Activated T-cell treated with anti-CD3 and anti-CD28 coated beads for 24 hours (primary cell): Measurements from ENCODE around the gene CAMSAP2.
"Not testable (repeated sequence)": the region's sequence is repeated elsewhere in the genome, so short reads cannot be mapped to it uniquely, and the experiment has no call there.

ENCODE experiments used
- DNase-seq: peaks from one replicate; pipeline ENCODE4 v3.0.0-alpha.2; 2020; ENCODE audit warnings: low read depth

Gene CAMSAP2

DNA sequence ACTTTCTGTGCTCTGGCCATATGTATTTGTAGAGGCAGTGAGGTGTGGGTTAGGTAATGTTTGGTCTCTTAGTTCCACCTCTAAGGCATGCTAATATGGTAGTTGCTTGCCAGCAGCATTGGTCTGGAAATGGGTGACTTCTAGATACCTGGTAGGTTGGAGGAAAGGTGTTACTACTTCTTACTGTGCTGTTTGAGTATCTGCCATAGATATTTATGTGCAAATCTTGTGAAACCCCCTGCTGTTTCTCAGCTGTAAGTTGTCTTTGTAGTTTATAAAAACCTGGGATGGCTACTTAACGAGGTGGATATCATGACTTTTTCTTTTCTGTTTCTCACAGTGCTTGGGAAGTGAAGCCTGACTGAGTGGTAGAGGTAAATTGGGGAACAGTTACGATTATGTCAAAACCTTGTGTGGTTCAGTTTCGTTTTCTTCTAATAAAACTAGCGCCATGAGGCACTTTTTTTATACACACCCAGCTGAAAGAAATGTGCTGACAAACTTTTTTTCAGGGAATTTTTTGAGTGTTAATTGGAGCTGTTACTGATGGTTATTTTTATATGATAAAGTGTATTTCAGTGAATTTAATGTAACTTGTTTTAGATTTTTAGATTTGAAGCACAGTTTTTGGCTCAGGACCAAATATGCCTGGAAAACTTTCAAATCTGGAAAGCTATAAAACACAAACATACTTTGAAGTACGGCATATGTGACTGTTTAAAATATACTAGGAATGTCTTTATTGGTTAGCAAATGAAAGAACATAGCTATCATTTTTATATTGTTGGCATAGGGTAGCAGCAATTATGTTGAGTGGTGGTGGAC, 42.1 kb downstream of the CAMSAP2 start:
- no peak for DNase-seq

- no peak for DNase-seq
Measured at GRCh38 chr1:200783926-200784325, 45.2 kb downstream of the CAMSAP2 start.

DNA sequence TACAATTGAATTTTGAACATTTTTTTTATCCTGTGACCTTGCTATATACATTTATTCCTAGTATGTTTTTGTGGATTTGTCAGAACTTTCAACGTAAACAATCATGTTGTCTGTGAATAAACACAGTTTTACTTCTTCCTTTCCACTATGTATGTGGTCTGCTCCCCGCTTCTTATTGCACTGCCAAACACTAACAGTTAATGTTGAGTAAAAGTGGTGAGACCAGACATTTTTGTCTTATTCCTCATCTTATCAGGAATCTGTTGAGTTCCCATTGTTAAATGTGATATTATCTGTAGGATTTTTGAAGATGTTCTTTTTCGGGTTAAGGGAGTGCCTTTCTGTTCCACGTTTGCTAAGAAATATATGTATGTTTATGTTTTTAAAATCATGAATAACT, 45.9 kb downstream of the CAMSAP2 start:
- no peak for DNase-seq

- no peak for DNase-seq
Measured at GRCh38 chr1:200786788-200787187, 48.1 kb downstream of the CAMSAP2 start.

DNA sequence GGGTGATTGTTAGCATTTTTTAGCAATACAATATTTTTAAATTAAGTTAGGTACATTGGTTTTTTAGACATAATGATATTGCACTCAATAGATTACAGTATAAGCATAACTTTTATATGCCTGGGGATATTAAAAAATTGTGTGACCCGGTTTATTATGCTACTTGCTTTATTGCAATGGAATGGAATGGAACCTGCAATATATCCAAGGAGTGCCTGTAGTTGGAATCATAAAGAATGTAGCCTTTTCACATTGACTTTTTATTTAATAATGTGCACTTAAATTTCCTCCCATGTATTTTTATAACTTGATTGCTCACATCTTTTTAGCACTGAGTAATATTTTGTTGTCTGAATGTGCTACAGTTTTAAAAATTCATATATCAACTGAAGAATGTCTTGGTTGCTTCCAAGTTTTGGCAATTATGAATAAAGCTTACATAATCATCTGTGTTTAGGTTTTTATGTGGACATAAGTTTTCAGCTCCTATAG, 49.2 kb downstream of the CAMSAP2 start:
- DNase-seq: no peak

DNA sequence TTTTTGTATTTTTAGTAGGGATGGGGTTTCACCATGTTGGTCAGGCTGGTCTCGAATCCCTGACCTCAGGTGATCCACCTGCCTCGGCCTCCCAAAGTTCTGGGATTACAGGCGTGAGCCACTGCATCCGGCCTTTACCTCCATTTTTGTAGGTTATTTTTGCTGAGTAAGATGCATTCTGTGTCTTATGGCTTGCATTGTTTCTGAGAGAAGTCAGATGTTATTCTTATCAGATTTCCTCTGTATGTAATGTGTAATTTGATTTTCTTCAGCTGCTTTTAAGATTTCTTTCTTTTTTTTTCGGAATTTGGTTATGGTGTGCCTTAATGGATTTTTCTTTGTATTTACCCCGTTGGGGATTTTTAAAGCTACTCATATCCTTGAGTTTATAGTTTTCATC, 52.3 kb downstream of the CAMSAP2 start:
- DNase-seq: not testable (repeated sequence)

GRCh38 chr1:200793677-200794076, 55.0 kb downstream of the CAMSAP2 start:
- DNase-seq: no peak

DNA sequence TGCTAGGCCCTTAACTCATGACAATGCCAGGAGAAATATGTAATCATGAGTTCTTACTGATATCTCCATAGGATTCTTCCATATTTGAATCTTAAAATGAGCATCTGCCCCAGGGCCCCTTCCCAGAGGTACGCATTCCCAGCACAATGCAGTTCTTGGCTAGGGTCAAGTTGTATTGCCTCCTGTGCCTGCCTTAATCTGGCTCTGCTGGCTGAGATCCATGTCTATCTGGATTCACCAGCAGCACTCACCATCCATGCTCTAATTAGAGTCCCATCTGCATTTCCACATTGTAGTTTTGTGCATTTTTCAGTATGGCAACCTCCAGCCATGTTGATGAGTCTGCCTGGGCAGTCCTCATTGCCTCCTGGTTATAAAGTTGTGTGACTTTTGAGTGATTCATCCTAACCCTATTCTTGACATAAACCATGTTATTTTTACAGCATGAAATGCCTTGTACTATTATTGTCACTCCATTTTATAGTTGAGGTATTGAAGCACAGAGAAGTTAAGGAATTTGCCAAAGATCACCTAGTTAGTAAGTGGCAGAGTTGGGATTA, 55.9 kb downstream of the CAMSAP2 start:
- DNase-seq: no peak

- DNase-seq: no peak
Measured at GRCh38 chr1:200795156-200795555, 56.5 kb downstream of the CAMSAP2 start.

DNA sequence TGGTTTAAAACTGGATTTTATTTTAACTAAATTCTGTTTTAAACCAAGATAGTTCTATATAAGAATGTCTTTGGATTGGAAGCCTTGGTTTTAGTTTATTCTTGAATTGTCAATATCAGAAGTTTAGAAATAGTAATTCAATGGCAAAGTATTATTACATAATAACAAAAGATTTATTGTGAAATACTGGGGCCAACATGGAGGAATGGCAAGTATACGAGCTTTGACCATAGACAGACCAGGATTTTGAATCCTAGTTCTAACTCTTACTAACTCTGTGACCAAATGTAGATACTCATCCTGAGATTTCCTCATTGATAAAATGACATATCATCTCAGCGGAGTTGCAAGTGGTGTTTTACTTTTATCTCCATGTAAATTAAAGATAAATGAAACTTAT, 63.3 kb downstream of the CAMSAP2 start:
- DNase-seq: no peak

- peak; percentile 65 for DNase-seq
Measured at GRCh38 chr1:200802865-200803512, 64.3 kb downstream of the CAMSAP2 start.

DNA sequence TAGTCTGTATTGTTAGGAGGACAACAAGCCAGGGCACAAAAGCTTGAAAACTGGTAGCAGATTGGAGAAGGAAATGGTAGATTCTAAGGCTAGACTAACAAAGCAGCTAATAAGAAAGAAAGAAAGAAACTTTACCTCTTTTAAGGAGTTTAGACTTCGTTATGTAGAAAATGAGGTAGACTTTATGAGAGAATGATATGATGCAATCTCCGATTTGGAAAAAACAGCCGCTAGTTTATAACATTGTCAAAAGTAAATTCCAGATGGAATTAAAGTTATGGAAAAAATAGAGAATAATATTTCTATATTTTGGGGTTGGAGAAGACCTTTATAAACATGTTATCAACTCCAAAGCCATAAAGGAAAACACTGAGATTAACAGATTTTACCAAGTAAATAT, 67.0 kb downstream of the CAMSAP2 start:
- no peak for DNase-seq

GRCh38 chr1:200808846-200809245, 70.2 kb downstream of the CAMSAP2 start:
- DNase-seq: no peak

- DNase-seq: no peak
Measured at GRCh38 chr1:200811704-200812103, 73.0 kb downstream of the CAMSAP2 start.

GRCh38 chr1:200816624-200817224, 78.0 kb downstream of the CAMSAP2 start:
- DNase-seq: not testable (repeated sequence)

GRCh38 chr1:200818248-200818647, 79.6 kb downstream of the CAMSAP2 start:
- DNase-seq: no peak

- no peak for DNase-seq
Measured at GRCh38 chr1:200819726-200820125, 81.0 kb downstream of the CAMSAP2 start.

DNA sequence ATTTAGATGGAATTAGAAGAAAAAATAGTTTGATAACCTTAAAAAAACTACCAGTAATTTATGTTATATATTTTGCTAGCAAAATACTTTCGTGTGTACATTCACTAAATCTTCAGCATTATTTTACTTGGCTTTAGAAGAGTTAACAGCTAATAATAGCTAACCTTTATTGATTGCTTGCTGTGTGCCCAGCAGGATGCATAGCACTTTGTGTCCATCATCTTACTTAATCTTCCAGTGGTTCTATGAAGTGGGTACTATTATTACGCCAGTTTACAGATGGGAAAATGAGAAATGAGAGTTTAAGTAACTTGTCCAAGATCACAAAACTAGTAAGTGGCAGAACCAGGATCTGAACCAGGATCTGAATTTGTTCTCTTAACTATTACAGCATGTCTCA, 92.4 kb downstream of the CAMSAP2 start:
- no peak for DNase-seq

- no peak for DNase-seq
Measured at GRCh38 chr1:200834383-200834782, 95.7 kb downstream of the CAMSAP2 start.

GRCh38 chr1:200836213-200836612, 97.5 kb downstream of the CAMSAP2 start:
- no peak for DNase-seq

DNA sequence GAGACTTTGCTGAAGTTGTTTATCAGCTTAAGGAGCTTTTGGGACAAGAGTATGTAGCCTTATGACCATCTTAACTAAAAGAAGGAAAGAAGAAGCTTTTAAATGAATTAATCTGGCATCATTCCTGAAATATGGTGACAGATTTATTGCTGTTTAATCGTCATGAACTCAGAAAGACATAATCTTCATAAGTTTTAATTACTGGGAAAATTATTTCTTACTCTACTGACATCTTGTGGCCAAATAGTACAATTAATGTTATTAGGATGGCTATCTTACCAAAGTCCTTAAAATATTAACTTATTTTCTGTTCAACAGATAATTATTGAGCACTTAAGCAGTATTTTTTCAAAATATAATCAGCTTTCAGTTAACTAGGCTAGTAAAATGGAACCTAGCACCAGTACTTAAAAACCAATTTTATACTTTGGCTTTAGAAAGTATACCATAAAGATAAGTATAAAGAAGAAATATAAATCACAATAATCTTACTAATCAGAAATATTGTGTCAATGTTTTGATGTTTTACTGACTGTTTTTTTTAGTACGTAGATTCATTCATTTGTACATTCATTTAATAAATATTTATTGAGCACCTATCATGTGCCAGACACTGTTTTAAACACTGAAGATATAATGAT, 99.4 kb downstream of the CAMSAP2 start:
- DNase-seq: no peak
